Activated CD4-positive, alpha-beta T cell treated with anti-CD3 and anti-CD28 coated beads for 48 hours (primary cell): ENCODE results near the gene GSPT1.
"Not testable (repeated sequence)": the region's sequence is repeated elsewhere in the genome, so short reads cannot be mapped to it uniquely, and the experiment has no call there.

ENCODE experiments used
- DNase-seq: peaks from one replicate; pipeline ENCODE4 v3.0.0-alpha.2; 2020

The GSPT1 gene

DNA sequence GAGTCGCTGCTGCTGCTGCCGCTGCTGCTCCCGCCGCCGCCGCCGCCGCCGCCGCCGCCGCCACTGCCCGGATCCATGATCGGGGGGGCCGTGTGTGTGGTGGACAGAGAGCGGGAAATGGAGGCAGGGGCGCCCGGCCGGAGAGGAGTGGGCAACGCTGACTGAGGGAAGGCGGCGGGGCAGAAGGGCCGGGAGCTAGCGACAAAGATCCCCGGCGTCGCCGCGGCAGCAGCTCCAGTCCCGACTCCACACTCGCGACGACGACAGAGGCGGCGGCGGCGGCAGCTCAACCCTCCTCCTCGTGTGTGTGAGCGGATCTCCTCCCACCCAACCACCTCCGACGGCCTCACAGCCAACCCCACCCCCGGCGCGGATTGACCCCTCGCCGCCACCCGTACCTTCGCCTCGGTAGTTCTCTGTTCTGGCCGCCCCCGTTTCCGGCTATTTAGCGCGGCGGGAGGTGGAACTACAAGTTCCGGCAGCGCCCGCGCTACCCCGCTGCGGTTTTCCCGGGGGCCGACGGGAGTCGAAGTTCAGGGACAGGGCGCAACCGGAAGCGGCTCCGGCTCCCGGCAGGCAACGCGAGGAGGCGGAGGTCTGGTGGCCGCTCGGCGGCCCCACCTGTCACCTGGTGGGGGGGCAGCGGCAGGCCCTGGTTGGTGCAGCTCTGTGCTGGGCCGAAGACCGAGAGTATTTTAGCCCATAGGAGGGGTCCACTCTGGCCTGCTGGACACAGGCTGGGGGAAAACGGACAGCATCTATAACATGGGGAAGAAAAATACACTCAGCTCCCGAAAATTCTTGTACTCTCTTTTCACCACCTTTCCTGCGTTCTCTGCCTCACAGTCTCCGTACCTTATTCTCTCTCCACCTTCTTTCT is at the start of gene GSPT1:
Gene GSPT1 (minus strand): TSS at position 313 of the 880 bp plus-strand sequence. CDS start 236 bp downstream, at position 77.
- peak; percentile 100 for DNase-seq

DNA sequence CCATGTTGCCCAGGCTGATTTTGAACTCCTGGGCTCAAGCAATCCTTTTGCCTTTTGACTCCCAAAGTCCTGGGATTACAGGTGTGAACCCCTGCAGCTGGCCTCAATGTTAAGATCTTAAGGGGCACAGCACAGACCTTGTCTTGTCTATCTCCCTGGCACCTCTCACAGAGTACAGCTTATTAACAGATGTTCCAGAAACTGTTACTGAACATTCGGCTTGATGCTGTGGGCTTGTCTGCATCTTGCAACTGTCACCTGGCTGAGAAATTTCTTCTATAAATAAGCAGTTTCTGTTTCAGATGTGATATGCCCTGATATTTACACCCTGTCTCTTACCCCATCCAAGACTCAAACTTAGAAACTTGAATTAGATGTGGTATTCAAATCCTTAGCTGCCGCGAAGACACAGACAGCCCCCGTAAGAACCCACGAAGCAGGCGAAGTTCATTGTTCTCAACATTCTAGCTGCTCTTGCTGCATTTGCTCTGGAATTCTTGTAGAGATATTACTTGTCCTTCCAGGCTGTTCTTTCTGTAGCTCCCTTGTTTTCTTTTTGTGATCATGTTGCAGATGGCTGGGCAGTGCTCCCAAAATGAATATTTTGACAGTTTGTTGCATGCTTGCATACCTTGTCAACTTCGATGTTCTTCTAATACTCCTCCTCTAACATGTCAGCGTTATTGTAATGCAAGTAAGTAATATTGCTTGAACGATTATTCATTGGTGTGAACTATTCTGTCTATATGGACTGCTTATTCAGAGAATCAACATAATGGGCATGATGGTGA is 49.2 kb upstream of the GSPT1 start, which contains the start of gene TNFRSF17:
Gene TNFRSF17 (plus strand): TSS at position 450 of the 791 bp plus-strand sequence. CDS start 115 bp downstream, at position 565.
- no peak for DNase-seq

DNA sequence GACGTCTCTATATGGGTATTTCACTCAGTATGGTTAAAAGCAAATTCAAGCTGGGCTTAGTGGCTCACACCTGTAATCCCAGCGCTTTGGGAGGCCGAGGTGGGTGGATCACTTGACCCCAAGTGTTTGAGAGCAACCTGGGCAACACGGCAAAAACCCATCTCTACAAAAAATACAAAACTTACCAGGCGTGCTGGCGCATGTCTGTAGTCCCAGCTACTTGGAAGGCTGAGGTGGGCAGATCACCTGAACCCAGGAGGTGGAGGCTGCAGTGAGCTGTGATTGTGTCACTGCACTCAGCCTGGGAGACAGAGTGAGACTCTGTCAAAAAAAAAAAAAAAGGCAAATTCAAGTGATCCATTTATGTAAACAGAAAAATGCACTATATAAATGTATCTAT is 48.0 kb upstream of the GSPT1 start:
- DNase-seq = no peak

DNA sequence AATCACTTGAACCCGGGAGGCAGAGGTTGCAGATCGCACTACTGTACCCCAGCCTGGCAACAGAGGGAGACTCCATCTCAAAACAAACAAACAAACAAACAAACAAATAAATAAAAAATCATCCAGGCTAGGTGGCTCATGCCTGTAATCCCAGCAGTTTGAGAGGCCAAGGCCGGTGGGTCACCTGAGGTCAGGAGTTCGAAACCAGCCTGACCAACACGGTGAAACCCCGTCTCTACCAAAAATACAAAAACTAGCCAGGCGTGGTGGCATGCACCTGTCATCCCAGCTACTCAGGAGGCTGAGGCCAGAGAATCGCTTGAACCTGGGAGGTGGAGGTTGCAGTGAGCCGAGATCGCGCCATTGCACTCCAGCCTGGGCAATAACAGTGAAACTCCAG is 47.2 kb upstream of the GSPT1 start:
- not testable (repeated sequence) for DNase-seq

GRCh38 chr16:11962457-11962856 is 46.7 kb upstream of the GSPT1 start:
- not testable (repeated sequence) for DNase-seq

DNA sequence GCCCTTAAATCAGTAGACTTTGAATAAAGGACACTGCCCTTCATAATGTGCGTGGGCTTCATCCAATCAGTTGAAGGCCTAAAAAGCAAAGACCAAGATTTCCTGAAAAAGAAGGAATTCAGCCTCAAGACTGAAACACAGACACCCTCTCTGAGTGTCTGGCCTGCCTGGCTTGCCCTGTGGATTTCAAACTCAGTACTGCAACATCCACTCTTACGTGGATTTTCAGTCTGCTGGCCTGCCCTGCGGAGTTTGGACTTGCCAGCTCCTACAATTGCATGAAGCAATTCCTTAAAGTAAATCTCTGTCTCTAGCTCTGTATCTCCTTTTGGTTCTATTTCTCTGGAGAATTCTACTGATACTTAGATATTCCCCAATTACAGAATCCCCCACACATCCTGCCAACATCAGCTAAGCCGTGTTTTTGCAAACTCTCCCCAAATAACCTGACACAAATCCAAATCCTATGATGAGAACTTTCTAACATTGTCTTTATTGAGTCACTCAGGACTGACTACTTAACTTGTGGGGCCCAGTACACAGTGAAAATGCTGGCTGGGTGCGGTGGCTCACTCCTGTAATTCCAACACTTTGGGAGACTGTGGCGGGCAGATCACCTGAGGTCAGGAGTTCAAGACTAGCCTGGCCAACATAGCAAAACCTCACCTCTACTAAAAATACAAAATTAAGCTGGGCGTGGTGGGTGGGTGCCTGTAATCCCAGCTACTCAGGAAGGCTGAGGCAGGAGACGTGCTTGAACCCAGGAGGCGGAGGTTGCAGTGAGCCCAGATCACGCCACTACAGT is 42.0 kb upstream of the GSPT1 start:
- no peak for DNase-seq

- no peak for DNase-seq
Measured at GRCh38 chr16:11956558-11956957, 40.8 kb upstream of the GSPT1 start.

GRCh38 chr16:11955713-11956123 is 40.0 kb upstream of the GSPT1 start:
- DNase-seq = no peak

GRCh38 chr16:11953576-11953975 is 37.8 kb upstream of the GSPT1 start:
- not testable (repeated sequence) for DNase-seq

DNA sequence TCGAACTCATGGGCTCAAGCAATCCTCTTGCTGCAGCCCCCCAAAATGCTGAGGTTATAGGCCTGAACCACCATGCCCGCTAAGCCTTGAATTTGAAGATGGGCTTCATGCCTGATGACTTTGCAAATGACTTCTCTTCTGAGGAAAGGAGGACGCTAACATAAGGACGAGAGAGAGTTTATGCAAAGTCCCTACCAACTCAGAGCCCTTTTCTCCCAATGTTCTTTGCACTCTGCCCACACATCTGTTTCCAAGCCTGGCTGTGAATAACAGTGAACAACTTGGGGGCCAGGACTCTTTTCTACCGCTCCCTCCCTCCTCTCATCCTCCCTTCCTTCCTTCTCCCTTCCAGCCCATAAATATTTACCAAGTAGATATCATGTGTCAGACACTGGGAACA is 34.6 kb upstream of the GSPT1 start:
- no peak for DNase-seq

- peak; percentile 13 for DNase-seq
Measured at GRCh38 chr16:11949527-11949926, 33.8 kb upstream of the GSPT1 start.

DNA sequence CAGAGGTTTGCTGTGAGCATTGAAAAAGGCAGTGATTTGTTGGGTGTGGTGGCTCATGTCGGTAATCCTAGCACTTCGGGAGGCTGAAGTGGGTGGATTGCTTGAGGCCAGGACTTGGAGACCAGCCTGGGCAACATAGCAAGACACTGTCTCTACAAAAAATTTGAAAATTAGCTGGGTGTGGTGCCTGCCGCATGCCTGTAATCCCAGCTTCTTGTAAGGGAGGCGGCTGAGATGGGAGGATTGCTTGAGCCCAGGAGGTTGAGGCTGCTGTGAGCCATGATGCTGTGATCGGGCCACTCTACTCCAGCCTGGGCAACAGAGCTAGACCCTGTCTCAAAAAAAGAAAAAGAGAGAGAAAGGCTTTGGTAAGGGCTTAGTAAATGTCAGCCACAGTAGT is 33.1 kb upstream of the GSPT1 start:
- DNase-seq = no peak

DNA sequence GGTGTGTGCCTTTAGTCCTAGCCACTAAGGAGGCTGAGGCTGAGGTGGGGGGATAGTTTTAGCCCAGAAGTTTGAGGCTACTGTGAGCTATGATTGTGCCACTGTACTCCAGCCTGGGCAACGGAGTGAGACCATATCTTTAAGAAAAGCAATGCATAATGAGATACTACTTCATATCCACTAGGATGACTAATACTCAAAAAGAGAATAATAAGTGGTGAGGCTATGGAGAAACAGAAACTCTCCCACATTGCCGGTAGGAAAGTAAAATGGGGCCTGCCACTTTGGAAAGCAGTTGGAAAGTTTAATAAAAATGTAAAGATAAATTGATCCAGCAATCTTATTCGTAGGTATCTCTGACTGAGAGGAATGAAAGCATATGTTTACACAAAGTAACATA is 30.7 kb upstream of the GSPT1 start:
- no peak for DNase-seq

- not testable (repeated sequence) for DNase-seq
Measured at GRCh38 chr16:11941945-11942344, 26.2 kb upstream of the GSPT1 start, which contains the start of gene NPIPB2. TSS of gene NPIPB2 (minus strand) at chr16:11942045. CDS start at chr16:11942045, 0 bp downstream.

DNA sequence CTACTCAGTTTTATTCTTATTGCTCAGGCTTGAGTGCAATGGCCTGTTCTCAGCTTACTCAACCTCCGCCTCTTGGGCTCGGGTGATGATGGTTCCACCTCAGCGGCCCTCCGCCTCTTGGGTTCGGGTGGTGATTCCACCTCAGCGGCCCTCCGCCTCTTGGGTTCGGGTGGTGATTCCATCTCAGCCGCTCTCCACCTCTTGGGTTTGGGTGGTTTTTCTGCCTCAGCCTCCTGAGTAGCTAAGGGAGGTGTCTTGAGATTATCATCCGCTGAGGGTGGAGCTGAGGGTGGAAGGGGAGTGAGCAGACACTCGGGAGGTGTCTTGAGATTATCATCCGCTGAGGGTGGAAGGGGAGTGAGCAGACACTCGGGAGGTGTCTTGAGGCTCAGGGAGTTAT is 11.6 kb upstream of the GSPT1 start:
- not testable (repeated sequence) for DNase-seq

DNA sequence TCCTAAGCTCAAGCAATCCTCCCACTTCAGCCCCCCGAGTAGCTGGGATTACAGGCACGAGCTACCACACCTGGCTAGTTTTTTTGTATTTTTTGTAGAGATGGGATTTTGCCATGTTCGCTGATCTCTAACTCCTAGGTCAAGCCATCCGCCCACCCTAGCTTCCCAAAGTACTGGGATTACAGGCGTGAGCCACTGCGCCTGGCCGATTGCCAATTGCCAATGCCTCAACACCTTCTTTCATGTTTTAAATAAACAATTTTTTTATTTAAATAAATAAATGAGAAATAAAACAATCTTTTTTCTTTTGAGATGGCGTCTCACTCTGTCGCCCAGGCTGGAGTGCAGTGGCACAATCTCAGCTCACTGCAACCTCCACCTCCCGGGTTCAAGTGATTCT is 8.3 kb upstream of the GSPT1 start:
- not testable (repeated sequence) for DNase-seq

- no peak for DNase-seq
Measured at GRCh38 chr16:11916524-11917285, 949 bp upstream of the GSPT1 start.

GRCh38 chr16:11915114-11915643 is 577 bp downstream of the GSPT1 start:
- peak; percentile 39 for DNase-seq

DNA sequence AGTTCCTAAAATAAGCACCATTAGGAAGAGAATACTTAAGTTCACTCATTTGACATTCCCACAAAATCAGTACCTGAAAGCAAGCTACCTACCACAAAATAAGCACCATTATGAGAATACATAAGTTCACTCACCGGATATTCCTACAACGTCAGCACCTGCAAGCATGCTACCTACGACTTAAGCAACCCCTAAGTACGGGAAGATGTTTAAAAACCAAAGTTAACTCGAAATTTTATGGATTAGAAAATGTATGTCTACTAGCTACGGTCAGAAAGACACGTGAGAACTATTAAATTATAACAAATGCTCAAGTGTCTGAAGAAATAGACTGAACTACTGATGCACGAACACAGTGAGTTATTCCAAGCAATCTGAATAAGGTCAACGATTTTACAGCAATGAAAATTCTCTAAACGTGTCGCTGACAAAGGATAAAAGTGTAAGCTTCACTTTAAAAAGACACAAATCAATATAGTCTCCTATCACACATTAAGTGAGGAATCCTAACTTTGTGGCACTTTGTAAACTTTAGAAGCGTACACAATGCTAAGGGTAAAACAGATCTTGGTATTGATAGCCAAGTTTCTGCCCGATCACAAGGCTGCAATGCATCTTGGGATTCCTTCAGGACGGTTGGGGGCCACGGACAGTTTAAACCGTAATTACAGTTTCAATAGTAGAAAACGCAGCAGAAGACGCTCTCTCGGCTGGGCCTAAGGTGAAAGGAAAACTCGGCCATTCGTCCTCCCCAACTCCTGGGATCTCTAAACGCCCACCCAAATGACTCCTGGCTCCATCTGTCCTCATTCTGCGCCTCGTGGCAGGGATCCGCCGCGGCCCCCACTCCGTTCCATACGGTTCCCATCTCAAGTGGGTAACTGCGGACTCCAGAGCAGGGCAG is 1.3 kb downstream of the GSPT1 start:
- peak; percentile 58 for DNase-seq

GRCh38 chr16:11913425-11914079 is 2.2 kb downstream of the GSPT1 start:
- peak; percentile 21 for DNase-seq
